ENCODE data around the gene CEP72.

The CEP72 gene

GRCh38 chr5:664994-665360 lies 52.8 kb downstream of the CEP72 start:
- Histone ChIP-seq H3K27me3 (replicated peaks in 2 of 5; ENCODE audit: control insufficient read depth in 4 of 5, insufficient read depth in 5 of 5, low read length in 4 of 5) (peaks cover 0 to 3% (median 0%) of the 10 kb centered on the region in 5 experiments), H3K36me3 (ENCODE audit: control insufficient read depth in 4 of 4, insufficient read depth in 4 of 4, low read length in 3 of 4) (peaks cover 4 to 53% (median 30%) of the 10 kb centered on the region in 4 experiments), H3K4me1 (ENCODE audit: control extremely low read depth in 1 of 4, control insufficient read depth in 4 of 4, insufficient read depth in 4 of 4, low read length in 3 of 4) (no peaks in the 10 kb centered on the region), H3K4me3 (ENCODE audit: control insufficient read depth in 1 of 7, extremely low read depth in 1 of 7, insufficient read depth in 4 of 7, low read depth in 2 of 7, low read length in 6 of 7) (no peak overlapping the region), H3K9me3 (ENCODE audit: control extremely low read depth in 1 of 5, control insufficient read depth in 4 of 5, insufficient read depth in 2 of 5, low read depth in 1 of 5, low read length in 4 of 5) (peaks cover 0 to 2% (median 0%) of the 10 kb centered on the region in 5 experiments), H3K27ac (ENCODE audit: insufficient read depth in 1 of 2, low read depth in 1 of 2, low read length in 2 of 2, poor library complexity in 1 of 2, severe bottlenecking in 2 of 2) (no peak overlapping the region)
- DNase-seq = no peak
- ChIA-PET CTCF (interaction anchor here (0.6 kb wide), 1 partner anchor 132 kb away, joined by 3 read pairs; no protein-coding TSS in a partner anchor), POLR2A (no interaction called here)
- 98% methylated on average over 20 of the region's 20 CpGs for WGBS (ENCODE audit: insufficient coverage)

- ChIA-PET POLR2A (no interaction called here), CTCF (interaction anchor here (1.3 kb wide), 1 partner anchor 45 kb away, joined by 3 read pairs; no protein-coding TSS in a partner anchor)
- Histone ChIP-seq H3K4me1 (ENCODE audit: control extremely low read depth in 1 of 4, control insufficient read depth in 4 of 4, insufficient read depth in 4 of 4, low read length in 3 of 4) (no peaks in the 10 kb centered on the region), H3K36me3 (ENCODE audit: control insufficient read depth in 4 of 4, insufficient read depth in 4 of 4, low read length in 3 of 4) (peaks cover 4 to 49% (median 27%) of the 10 kb centered on the region in 4 experiments), H3K4me3 (ENCODE audit: control insufficient read depth in 1 of 7, extremely low read depth in 1 of 7, insufficient read depth in 4 of 7, low read depth in 2 of 7, low read length in 6 of 7) (no peak overlapping the region), H3K9me3 (ENCODE audit: control extremely low read depth in 1 of 5, control insufficient read depth in 4 of 5, insufficient read depth in 2 of 5, low read depth in 1 of 5, low read length in 4 of 5) (peaks cover 0 to 1% (median 0%) of the 10 kb centered on the region in 5 experiments), H3K27me3 (replicated peaks in 2 of 5; ENCODE audit: control insufficient read depth in 4 of 5, insufficient read depth in 5 of 5, low read length in 4 of 5) (peaks cover 0 to 4% (median 0%) of the 10 kb centered on the region in 5 experiments), H3K27ac (ENCODE audit: insufficient read depth in 1 of 2, low read depth in 1 of 2, low read length in 2 of 2, poor library complexity in 1 of 2, severe bottlenecking in 2 of 2) (no peak overlapping the region)
- DNase-seq = no peak
- 100% methylated on average over 1 of the region's 8 CpGs for WGBS (ENCODE audit: insufficient coverage)
Measured at GRCh38 chr5:665541-665955, 53.4 kb downstream of the CEP72 start.

GRCh38 chr5:665956-666711 lies 54.0 kb downstream of the CEP72 start:
- peaks cover 4 to 43% (median 25%) of the 10 kb centered on the region in 4 experiments for H3K36me3 ChIP-seq (ENCODE audit: control insufficient read depth in 4 of 4, insufficient read depth in 4 of 4, low read length in 3 of 4)
- DNase-seq = no peak
- CTCF ChIA-PET = interaction anchor here (0.9 to 1.3 kb wide), 4 partner anchors 13 to 240 kb away, joined by 3 to 6 read pairs (median 4); no protein-coding TSS in a partner anchor
- 93% methylated on average over 30 of the region's 40 CpGs for WGBS (ENCODE audit: insufficient coverage)
- no peak overlapping the region for H3K27ac ChIP-seq (ENCODE audit: insufficient read depth in 1 of 2, low read depth in 1 of 2, low read length in 2 of 2, poor library complexity in 1 of 2, severe bottlenecking in 2 of 2)
- H3K4me1 ChIP-seq (ENCODE audit: control extremely low read depth in 1 of 4, control insufficient read depth in 4 of 4, insufficient read depth in 4 of 4, low read length in 3 of 4) = no peaks in the 10 kb centered on the region
- H3K4me3 ChIP-seq (ENCODE audit: control insufficient read depth in 1 of 7, extremely low read depth in 1 of 7, insufficient read depth in 4 of 7, low read depth in 2 of 7, low read length in 6 of 7) = no peak overlapping the region
- no peaks in the 10 kb centered on the region for H3K9me3 ChIP-seq (ENCODE audit: control extremely low read depth in 1 of 5, control insufficient read depth in 4 of 5, insufficient read depth in 2 of 5, low read depth in 1 of 5, low read length in 4 of 5)
- POLR2A ChIA-PET = no interaction called here
- peaks cover 0 to 5% (median 0%) of the 10 kb centered on the region in 5 experiments for H3K27me3 ChIP-seq (replicated peaks in 2 of 5; ENCODE audit: control insufficient read depth in 4 of 5, insufficient read depth in 5 of 5, low read length in 4 of 5)

- DNase-seq = no peak
- 98% methylated on average over 10 of the region's 13 CpGs for WGBS (ENCODE audit: insufficient coverage)
- H3K27ac ChIP-seq (ENCODE audit: insufficient read depth in 1 of 2, low read depth in 1 of 2, low read length in 2 of 2, poor library complexity in 1 of 2, severe bottlenecking in 2 of 2) = no peak overlapping the region
- H3K27me3 ChIP-seq (replicated peaks in 2 of 5; ENCODE audit: control insufficient read depth in 4 of 5, insufficient read depth in 5 of 5, low read length in 4 of 5) = peaks cover 0 to 9% (median 0%) of the 10 kb centered on the region in 5 experiments
- no peak overlapping the region for H3K4me3 ChIP-seq (ENCODE audit: control insufficient read depth in 1 of 7, extremely low read depth in 1 of 7, insufficient read depth in 4 of 7, low read depth in 2 of 7, low read length in 6 of 7)
- H3K4me1 ChIP-seq (ENCODE audit: control extremely low read depth in 1 of 4, control insufficient read depth in 4 of 4, insufficient read depth in 4 of 4, low read length in 3 of 4) = peaks cover 0 to 7% (median 5%) of the 10 kb centered on the region in 4 experiments
- H3K36me3 ChIP-seq (ENCODE audit: control insufficient read depth in 4 of 4, insufficient read depth in 4 of 4, low read length in 3 of 4) = peaks cover 4 to 41% (median 21%) of the 10 kb centered on the region in 4 experiments
- CTCF ChIA-PET = interaction anchor here (0.6 to 1.3 kb wide), 6 partner anchors 10 to 490 kb away, joined by 3 to 6 read pairs (median 3); no protein-coding TSS in a partner anchor
- POLR2A ChIA-PET = no interaction called here
- no peaks in the 10 kb centered on the region for H3K9me3 ChIP-seq (ENCODE audit: control extremely low read depth in 1 of 5, control insufficient read depth in 4 of 5, insufficient read depth in 2 of 5, low read depth in 1 of 5, low read length in 4 of 5)
Measured at GRCh38 chr5:666816-667498, 54.8 kb downstream of the CEP72 start.

- H3K27ac ChIP-seq (ENCODE audit: insufficient read depth in 1 of 2, low read depth in 1 of 2, low read length in 2 of 2, poor library complexity in 1 of 2, severe bottlenecking in 2 of 2) = no peak overlapping the region
- ChIA-PET POLR2A (no interaction called here), CTCF (interaction anchor here (1.2 to 7.1 kb wide), 4 partner anchors 11 to 236 kb away, joined by 3 to 117 read pairs (median 40); partner anchors contain the start of genes BRD9 and TRIP13)
- peaks cover 4 to 31% (median 16%) of the 10 kb centered on the region in 4 experiments for H3K36me3 ChIP-seq (ENCODE audit: control insufficient read depth in 4 of 4, insufficient read depth in 4 of 4, low read length in 3 of 4)
- peaks cover 0 to 21% (median 3%) of the 10 kb centered on the region in 5 experiments for H3K27me3 ChIP-seq (replicated peaks in 2 of 5; ENCODE audit: control insufficient read depth in 4 of 5, insufficient read depth in 5 of 5, low read length in 4 of 5)
- H3K9me3 ChIP-seq (ENCODE audit: control extremely low read depth in 1 of 5, control insufficient read depth in 4 of 5, insufficient read depth in 2 of 5, low read depth in 1 of 5, low read length in 4 of 5) = no peaks in the 10 kb centered on the region
- H3K4me1 ChIP-seq (ENCODE audit: control extremely low read depth in 1 of 4, control insufficient read depth in 4 of 4, insufficient read depth in 4 of 4, low read length in 3 of 4) = peaks cover 0 to 21% (median 18%) of the 10 kb centered on the region in 4 experiments
- WGBS (ENCODE audit: insufficient coverage) = 86% methylated on average over 37 of the region's 44 CpGs
- no peak overlapping the region for H3K4me3 ChIP-seq (ENCODE audit: control insufficient read depth in 1 of 7, extremely low read depth in 1 of 7, insufficient read depth in 4 of 7, low read depth in 2 of 7, low read length in 6 of 7)
- no peak for DNase-seq
Measured at GRCh38 chr5:668283-668995, 56.3 kb downstream of the CEP72 start.

- peak in 1 of 3 donors; percentile 28 for DNase-seq
- ChIA-PET CTCF (interaction anchor here (0.8 to 7.1 kb wide), 7 partner anchors 12 to 241 kb away, joined by 3 to 117 read pairs (median 3); partner anchors contain the start of genes BRD9 and TRIP13), POLR2A (no interaction called here)
- Histone ChIP-seq H3K36me3 (ENCODE audit: control insufficient read depth in 4 of 4, insufficient read depth in 4 of 4, low read length in 3 of 4) (peaks cover 3 to 24% (median 11%) of the 10 kb centered on the region in 4 experiments), H3K27me3 (replicated peaks in 2 of 5; ENCODE audit: control insufficient read depth in 4 of 5, insufficient read depth in 5 of 5, low read length in 4 of 5) (peaks cover 0 to 29% (median 3%) of the 10 kb centered on the region in 5 experiments), H3K4me3 (ENCODE audit: control insufficient read depth in 1 of 7, extremely low read depth in 1 of 7, insufficient read depth in 4 of 7, low read depth in 2 of 7, low read length in 6 of 7) (no peak overlapping the region), H3K27ac (ENCODE audit: insufficient read depth in 1 of 2, low read depth in 1 of 2, low read length in 2 of 2, poor library complexity in 1 of 2, severe bottlenecking in 2 of 2) (no peak overlapping the region), H3K9me3 (ENCODE audit: control extremely low read depth in 1 of 5, control insufficient read depth in 4 of 5, insufficient read depth in 2 of 5, low read depth in 1 of 5, low read length in 4 of 5) (no peaks in the 10 kb centered on the region), H3K4me1 (ENCODE audit: control extremely low read depth in 1 of 4, control insufficient read depth in 4 of 4, insufficient read depth in 4 of 4, low read length in 3 of 4) (peaks cover 0 to 29% (median 23%) of the 10 kb centered on the region in 4 experiments)
- WGBS (ENCODE audit: insufficient coverage) = 72% methylated on average over 33 of the region's 40 CpGs
Measured at GRCh38 chr5:669111-669841, 57.1 kb downstream of the CEP72 start.

All from common myeloid progenitor, CD34-positive (primary cell).